BJ (cell line): ENCODE data around the gene SHANK1. TPM values are rescaled to one million over a fixed set of nuclear protein-coding genes. Genes with fewer than 3 reads are reported as not detected.
A peak's percentile ranks its signal among the peaks of the same experiment; 100 is the strongest.

Experiments used
- CTCF ChIA-PET: fragments of 350-600 bp; formaldehyde crosslinking; extraction: SDS; loops from one replicate; lab custom pipeline; 2021; ENCODE audit warnings: antibody characterized with exemption, inconsistent platforms; lab: Yijun Ruan, JAX
- POLR2A ChIA-PET: fragments of 300-600 bp; sonication (Branson Sonifier 250); formaldehyde crosslinking; extraction: SDS; loops from one replicate; lab custom pipeline; 2021; ENCODE audit warnings: antibody characterized with exemption; lab: Charles Lee
- DNase-seq: peaks from one replicate; pipeline ENCODE4 v3.0.0-alpha.2; 2011; ENCODE audit warnings: low read depth
- H3K27me3 ChIP-seq: 2 replicates; pipeline ENCODE4 v1.6.0; 2011; ENCODE audit warnings: low read length; ENCODE audit not compliant: control insufficient read depth, insufficient read depth
- H3K36me3 ChIP-seq: 2 replicates; pipeline ENCODE4 v1.5.1; 2011; ENCODE audit warnings: low read length; ENCODE audit not compliant: control insufficient read depth, insufficient read depth
- H3K4me3 ChIP-seq: 2 replicates; pipeline ENCODE4 v1.5.1; 2011; ENCODE audit warnings: low read depth, mild to moderate bottlenecking, control low read depth, low read length
- polyA plus RNA-seq: library from polyadenylated mRNA; depleted of rRNA; stranded (reverse); fragments of >200 nt; gene quantifications from 2 replicates; pipeline ENCODE4 v1.2.3, GENCODE V29; 2011
- TF ChIP-seq, protein P1 (sequence below): IDR thresholded peaks from 2 replicates; pipeline ENCODE4 v1.5.1; 2011; ENCODE audit warnings: low read depth, mild to moderate bottlenecking, control low read depth, inconsistent platforms, low read length, moderate library complexity; ENCODE audit not compliant: insufficient read depth

SHANK1 gene
- polyA plus RNA-seq, 1 experiment, result 1.8 TPM

DNA sequence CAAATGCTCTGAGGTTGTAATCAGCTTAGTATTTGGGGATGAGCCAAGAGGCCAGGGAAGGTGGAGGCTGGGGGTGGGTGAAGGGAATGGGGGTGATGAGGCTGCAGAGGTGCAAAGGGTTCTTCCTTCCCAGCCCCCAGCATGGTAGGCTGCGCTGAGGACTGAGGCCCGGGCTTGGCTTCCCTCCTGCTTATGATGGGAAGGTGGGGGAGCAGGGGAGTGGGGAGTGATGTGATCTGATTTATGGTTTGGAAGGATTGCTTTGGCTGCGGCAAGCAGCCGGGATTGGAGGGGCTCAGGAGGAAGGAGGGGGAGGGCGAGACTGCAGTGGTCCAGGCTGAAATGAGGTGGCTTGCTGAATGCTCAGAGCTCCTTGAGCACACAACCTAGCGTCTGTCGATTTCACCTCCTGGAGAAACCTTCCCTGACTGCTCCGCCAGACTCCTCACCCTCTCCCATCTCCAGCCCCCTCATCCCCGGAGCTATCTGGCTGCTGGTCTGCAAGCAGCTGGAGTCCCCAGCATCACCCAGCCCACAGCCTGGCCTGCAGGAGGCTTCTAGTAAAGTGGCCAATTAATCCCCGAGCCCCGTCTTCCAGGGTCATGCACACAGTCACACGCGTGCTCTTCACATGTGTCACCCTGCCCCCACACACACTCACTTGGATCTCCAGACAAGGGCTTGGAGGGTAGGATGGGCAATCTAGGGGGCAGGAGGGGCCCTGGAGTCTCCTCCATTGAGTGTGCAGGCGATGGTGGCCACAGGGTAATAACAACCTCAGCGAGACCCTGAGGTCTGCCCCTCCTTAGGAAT, 2.8 kb upstream of the SHANK1 start:
- no peaks in the 10 kb centered on the region for H3K27me3 ChIP-seq
- ChIA-PET CTCF (interaction anchor here (0.6 to 3.3 kb wide), 5 partner anchors 13 to 184 kb away, joined by 3 to 19 read pairs (median 6); no protein-coding TSS in a partner anchor), POLR2A (interaction anchor here (0.6 kb wide), 1 partner anchor 59 kb away, joined by 10 read pairs; no protein-coding TSS in a partner anchor)
- TF ChIP-seq, protein P1, sequence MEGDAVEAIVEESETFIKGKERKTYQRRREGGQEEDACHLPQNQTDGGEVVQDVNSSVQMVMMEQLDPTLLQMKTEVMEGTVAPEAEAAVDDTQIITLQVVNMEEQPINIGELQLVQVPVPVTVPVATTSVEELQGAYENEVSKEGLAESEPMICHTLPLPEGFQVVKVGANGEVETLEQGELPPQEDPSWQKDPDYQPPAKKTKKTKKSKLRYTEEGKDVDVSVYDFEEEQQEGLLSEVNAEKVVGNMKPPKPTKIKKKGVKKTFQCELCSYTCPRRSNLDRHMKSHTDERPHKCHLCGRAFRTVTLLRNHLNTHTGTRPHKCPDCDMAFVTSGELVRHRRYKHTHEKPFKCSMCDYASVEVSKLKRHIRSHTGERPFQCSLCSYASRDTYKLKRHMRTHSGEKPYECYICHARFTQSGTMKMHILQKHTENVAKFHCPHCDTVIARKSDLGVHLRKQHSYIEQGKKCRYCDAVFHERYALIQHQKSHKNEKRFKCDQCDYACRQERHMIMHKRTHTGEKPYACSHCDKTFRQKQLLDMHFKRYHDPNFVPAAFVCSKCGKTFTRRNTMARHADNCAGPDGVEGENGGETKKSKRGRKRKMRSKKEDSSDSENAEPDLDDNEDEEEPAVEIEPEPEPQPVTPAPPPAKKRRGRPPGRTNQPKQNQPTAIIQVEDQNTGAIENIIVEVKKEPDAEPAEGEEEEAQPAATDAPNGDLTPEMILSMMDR, result no peak
- H3K4me3 ChIP-seq, result peak overlapping the region; percentile 63
- DNase-seq, result no peak
- H3K36me3 ChIP-seq, result peaks cover 2% of the 10 kb centered on the region; the same call in 1 of the 2 replicates

DNA sequence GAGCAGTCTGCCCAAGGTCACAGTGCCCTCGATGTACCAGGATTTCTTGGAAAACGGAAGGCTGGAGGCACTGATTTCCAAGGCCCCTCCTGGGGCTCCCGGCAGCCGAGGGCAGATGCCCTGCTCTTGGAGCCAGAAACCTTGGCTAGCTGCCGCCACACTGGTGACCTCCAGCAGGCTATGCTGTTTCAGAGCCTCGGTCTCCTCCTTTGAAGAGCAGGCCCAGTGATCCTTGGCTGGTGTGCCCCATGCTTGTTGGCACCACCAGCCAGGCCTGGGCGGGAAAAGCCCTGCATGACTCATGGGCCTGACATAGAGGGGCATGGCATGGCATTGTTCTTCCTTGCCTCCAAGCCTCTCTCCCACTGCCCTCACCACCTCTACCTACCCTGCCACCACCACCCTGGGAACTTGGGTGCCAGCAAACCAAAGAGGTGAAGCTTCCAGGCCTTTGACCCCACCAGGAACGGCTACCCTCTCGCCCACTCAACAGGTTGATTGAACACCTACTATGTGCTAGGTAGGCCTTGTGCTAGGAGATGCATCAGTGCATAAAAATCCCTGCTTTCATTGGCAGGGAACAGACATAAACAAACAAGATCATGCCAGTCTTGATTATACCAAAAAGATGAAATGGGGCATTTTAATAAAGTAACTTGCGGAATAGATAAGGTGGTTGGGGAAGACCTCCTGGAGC, 2.0 kb upstream of the SHANK1 start:
- Histone ChIP-seq H3K27me3 (no peaks in the 10 kb centered on the region), H3K4me3 (no peak overlapping the region), H3K36me3 (no peaks in the 10 kb centered on the region; the same call in 1 of the 2 replicates)
- ChIA-PET POLR2A (no interaction called here), CTCF (interaction anchor here (0.6 to 1.5 kb wide), 5 partner anchors 52 to 184 kb away, joined by 3 to 6 read pairs (median 3); no protein-coding TSS in a partner anchor)
- TF ChIP-seq, protein P1, result no peak
- no peak for DNase-seq

DNA sequence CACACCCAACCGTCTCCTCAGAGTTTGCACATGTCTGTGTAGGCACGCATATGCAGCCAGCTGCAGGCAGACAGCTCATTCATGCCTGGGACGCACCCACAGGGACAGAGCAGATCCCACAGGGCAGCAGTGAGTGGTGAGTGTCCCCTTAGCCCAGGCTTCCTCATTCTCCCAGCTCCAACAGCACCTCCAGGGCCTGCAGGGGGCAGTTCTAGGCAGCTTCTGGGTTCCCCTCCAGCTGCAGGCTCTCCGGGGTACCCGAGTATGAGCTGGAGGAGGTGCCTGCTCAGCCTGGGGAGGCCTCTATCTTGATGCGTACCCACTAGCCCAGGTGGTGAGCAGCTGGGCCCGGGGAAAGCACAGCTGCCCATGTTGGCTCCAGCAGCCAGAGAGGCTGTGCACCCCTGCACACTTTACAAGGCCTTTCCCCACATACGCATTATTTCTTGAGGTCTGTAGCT, 1.3 kb upstream of the SHANK1 start:
- Histone ChIP-seq H3K36me3 (no peaks in the 10 kb centered on the region; the same call in 1 of the 2 replicates), H3K27me3 (no peaks in the 10 kb centered on the region), H3K4me3 (no peak overlapping the region)
- POLR2A ChIA-PET, result interaction anchor here (0.5 kb wide), 1 partner anchor 59 kb away, joined by 3 read pairs; no protein-coding TSS in a partner anchor
- TF ChIP-seq, protein P1, result peak; percentile 46
- CTCF ChIA-PET, result interaction anchor here (0.8 to 1.5 kb wide), 5 partner anchors 15 to 160 kb away, joined by 3 to 6 read pairs (median 3); no protein-coding TSS in a partner anchor
- DNase-seq, result no peak

DNA sequence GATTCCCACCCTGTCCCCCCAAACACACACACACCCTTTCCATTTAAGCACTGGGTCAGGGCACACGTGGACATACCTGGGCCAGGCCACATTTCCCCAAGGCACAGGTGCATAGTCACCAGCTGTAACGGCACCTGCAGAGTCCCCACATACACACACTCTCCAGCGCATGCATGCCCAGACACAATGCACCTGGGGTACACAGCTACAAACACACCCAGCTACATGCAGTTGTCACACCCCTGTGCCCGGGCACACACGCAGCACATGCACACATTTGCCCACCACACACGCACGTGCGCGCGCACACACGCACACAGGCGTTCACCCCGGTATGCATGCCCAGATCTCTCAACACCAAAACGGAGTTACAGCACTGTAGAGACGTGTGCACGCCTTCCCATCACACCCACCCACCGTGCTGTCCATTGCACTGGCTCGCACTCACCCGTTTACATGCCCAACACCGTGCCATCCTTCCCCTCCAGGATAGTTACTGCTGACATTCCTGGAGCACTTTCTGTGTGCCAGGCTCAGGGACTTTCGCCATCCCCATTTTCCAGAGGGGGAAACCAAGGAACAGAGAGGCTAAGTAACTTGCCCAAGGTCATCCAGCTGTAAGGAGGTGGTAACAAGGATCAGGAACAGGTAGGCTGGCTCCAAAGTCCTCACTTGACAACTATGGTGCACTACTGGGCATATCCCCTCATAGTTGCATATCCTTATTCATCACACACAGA, 749 bp upstream of the SHANK1 start:
- ChIA-PET CTCF (interaction anchor here (0.8 to 1.5 kb wide), 4 partner anchors 15 to 160 kb away, joined by 3 to 6 read pairs (median 4); no protein-coding TSS in a partner anchor), POLR2A (interaction anchor here (0.5 kb wide), 1 partner anchor 59 kb away, joined by 3 read pairs; no protein-coding TSS in a partner anchor)
- no peak overlapping the region for H3K4me3 ChIP-seq
- no peak for DNase-seq
- H3K27me3 ChIP-seq, result no peaks in the 10 kb centered on the region
- TF ChIP-seq, protein P1, result no peak
- no peaks in the 10 kb centered on the region; the same call in 1 of the 2 replicates for H3K36me3 ChIP-seq
